Esophagus squamous epithelium (tissue), 5 donors: ENCODE results near the gene CDT1. TPM values are rescaled to one million over a fixed set of nuclear protein-coding genes. Genes with fewer than 3 reads are reported as not detected.
"Not testable (repeated sequence)": the region's sequence is repeated elsewhere in the genome, so short reads cannot be mapped to it uniquely, and the experiment has no call there.

ENCODE experiments used
- DNase-seq: peaks from one replicate; lab custom pipeline; 2025; lab: John Stamatoyannopoulos, UW
- H3K27ac ChIP-seq, 4 donors: fragments of 200-600 bp; sonication (generic); one replicate each; pipeline ENCODE4 v1.5.1; 2016 to 2019; ENCODE audit warnings: mild to moderate bottlenecking in 1 of 4
- H3K27me3 ChIP-seq, 4 donors: fragments of 200-600 bp; sonication (generic); 1 replicate in 3 of 4; 2 replicates in 1 of 4; pipeline versions ENCODE4 v1.5.1 to v1.6.0; 2017 to 2021; ENCODE audit warnings: antibody characterized with exemption in 1 of 4
- H3K36me3 ChIP-seq, 3 donors: fragments of 200-600 bp; sonication (generic); one replicate each; pipeline ENCODE4 v1.5.1; 2016 to 2019
- H3K4me1 ChIP-seq, 3 donors: fragments of 200-600 bp; sonication (generic); one replicate each; pipeline ENCODE4 v1.5.1; 2017 to 2019
- H3K4me3 ChIP-seq, 4 donors: fragments of 200-600 bp; sonication (generic); 1 replicate in 3 of 4; 2 replicates in 1 of 4; pipeline ENCODE4 v1.5.1; 2016 to 2019; ENCODE audit warnings: mild to moderate bottlenecking in 2 of 4, moderate library complexity in 1 of 4
- H3K9me3 ChIP-seq, 3 donors: fragments of 200-600 bp; sonication (generic); one replicate each; pipeline ENCODE4 v1.5.1; 2016 to 2019
- CTCF ChIP-seq, 6 experiments: fragments of 450-650 bp in 4 of 6; fragments of 200-600 bp in 2 of 6; sonication (generic) in 2 of 6; IDR thresholded peaks; one replicate each; pipeline ENCODE4 v1.5.1; 2016 to 2019; ENCODE audit warnings: antibody characterized with exemption in 6 of 6, mild to moderate bottlenecking in 4 of 6, moderate library complexity in 4 of 6
- POLR2A ChIP-seq, 4 donors: fragments of 450-650 bp; IDR thresholded peaks; one replicate each; pipeline ENCODE4 v1.6.1; 2017; ENCODE audit warnings: antibody characterized with exemption in 4 of 4, mild to moderate bottlenecking in 4 of 4, moderate library complexity in 3 of 4
- WGBS, 2 donors: methylation state at CpG; one replicate each; pipeline ENCODE4 v1.1.5; 2018; 5-methylcytosine and 5-hydroxymethylcytosine counted together
- intact Hi-C: fragments of 100-400 bp; cut with DNase I; formaldehyde crosslinking; loops from one replicate; pipeline ENCODE4 v1.15.0; 2022
- total RNA-seq, 4 donors: library from RNA; depleted of rRNA; stranded (reverse); fragments of >200 nt; gene quantifications; one replicate each; pipeline ENCODE4 v1.1.0, GENCODE V29; 2016
- donor health status: DM: yes; HTN: yes; CAD: no.

The CDT1 gene
- total RNA-seq, 4 donors from 2014 or later, result 7.7 to 20.7 (median 11.2) TPM

GRCh38 chr16:88784074-88784855 is 19.3 kb upstream of the CDT1 start:
- peak overlapping the region; percentile 93 to 98 (median 94) for H3K27ac ChIP-seq
- no peaks in the 10 kb centered on the region for H3K36me3 ChIP-seq
- intact Hi-C loops, result loop anchor here (2.0 kb wide), 1 partner anchor 47 kb away; no protein-coding TSS in a partner anchor
- peak in 5 of 6 experiments; percentile 43 to 56 (median 52) for TF ChIP-seq CTCF (IDR thresholded peaks at IDR 0.05)
- no peak for TF ChIP-seq POLR2A (IDR thresholded peaks at IDR 0.05)
- peaks cover 47 to 57% (median 51%) of the 10 kb centered on the region in 3 donors for H3K4me1 ChIP-seq
- 0% methylated on average over 5 to 18 of the region's 74 CpGs for WGBS, 2 donors
- DNase-seq, result no peak
- H3K4me3 ChIP-seq, result peak overlapping the region; percentile 66 to 90 (median 88)
- no peaks in the 10 kb centered on the region for H3K9me3 ChIP-seq
- no peaks in the 10 kb centered on the region for H3K27me3 ChIP-seq

GRCh38 chr16:88784856-88785105 is 18.8 kb upstream of the CDT1 start:
- intact Hi-C loops, result loop anchor here (2.0 kb wide), 1 partner anchor 48 kb away; no protein-coding TSS in a partner anchor
- no peak for DNase-seq
- H3K4me1 ChIP-seq, result peaks cover 41 to 51% (median 46%) of the 10 kb centered on the region in 3 donors
- WGBS, 2 donors, result no CpG with 5 or more reads among the region's 32 CpGs
- H3K27me3 ChIP-seq, result peaks cover 0 to 4% (median 0%) of the 10 kb centered on the region in 4 donors
- H3K27ac ChIP-seq, result peak overlapping the region; percentile 93 to 98 (median 94)
- no peaks in the 10 kb centered on the region for H3K9me3 ChIP-seq
- TF ChIP-seq CTCF (IDR thresholded peaks at IDR 0.05) (no peak), POLR2A (IDR thresholded peaks at IDR 0.05) (no peak)
- H3K4me3 ChIP-seq, result peak overlapping the region; percentile 66 to 90 (median 88)
- H3K36me3 ChIP-seq, result no peaks in the 10 kb centered on the region

GRCh38 chr16:88785106-88785924 is 18.3 kb upstream of the CDT1 start, which contains the start of gene PIEZO1:
PIEZO1 (minus strand) TSS chr16:88785220; CDS start chr16:88784964, 256 bp downstream.
- intact Hi-C loops, result loop anchor here (2.0 kb wide), 1 partner anchor 49 kb away; no protein-coding TSS in a partner anchor
- peak in 2 of 4 donors; percentile 75 to 86 for TF ChIP-seq POLR2A (IDR thresholded peaks at IDR 0.05)
- TF ChIP-seq CTCF (IDR thresholded peaks at IDR 0.05), result peak; percentile 87 to 96 (median 93)
- Histone ChIP-seq H3K36me3 (no peaks in the 10 kb centered on the region), H3K4me1 (peaks cover 36 to 51% (median 41%) of the 10 kb centered on the region in 3 donors), H3K4me3 (peak within 1 kb of the TSS; percentile 66 to 90 (median 88)), H3K9me3 (no peaks in the 10 kb centered on the region), H3K27ac (peak within 1 kb of the TSS; percentile 93 to 98 (median 94)), H3K27me3 (peaks cover 0 to 9% (median 0%) of the 10 kb centered on the region in 4 donors)
- no peak for DNase-seq
- WGBS, 2 donors, result 0% methylated on average over 1 of the region's 110 CpGs; no CpG with 5 or more reads in 1 of the 2 donors

GRCh38 chr16:88787579-88788314 is 15.8 kb upstream of the CDT1 start:
- intact Hi-C loops, result no loop called here
- peaks cover 13 to 48% (median 17%) of the 10 kb centered on the region in 3 donors for H3K4me1 ChIP-seq
- WGBS, 2 donors, result 83 to 92% methylated on average over 11 of the region's 11 CpGs
- TF ChIP-seq POLR2A (IDR thresholded peaks at IDR 0.05), result no peak
- TF ChIP-seq CTCF (IDR thresholded peaks at IDR 0.05), result no peak
- peaks cover 0 to 31% (median 0%) of the 10 kb centered on the region in 4 donors for H3K27me3 ChIP-seq
- H3K27ac ChIP-seq, result no peak overlapping the region
- H3K4me3 ChIP-seq, result no peak overlapping the region
- H3K36me3 ChIP-seq, result no peaks in the 10 kb centered on the region
- no peak for DNase-seq
- no peaks in the 10 kb centered on the region for H3K9me3 ChIP-seq

GRCh38 chr16:88788749-88789148 is 14.8 kb upstream of the CDT1 start:
- Histone ChIP-seq H3K27me3 (peaks cover 0 to 41% (median under 1%) of the 10 kb centered on the region in 4 donors), H3K4me1 (peaks cover 3 to 44% (median 7%) of the 10 kb centered on the region in 3 donors)
- H3K4me3 ChIP-seq, intact Hi-C loops, DNase-seq, H3K36me3 ChIP-seq, H3K27ac ChIP-seq, H3K9me3 ChIP-seq: not testable (repeated sequence)
- 88 to 94% methylated on average over 3 to 8 of the region's 8 CpGs for WGBS, 2 donors
